Neural cell (in vitro differentiated cells): ENCODE measurements around the gene MSI2. TPM values are rescaled to one million over a fixed set of nuclear protein-coding genes. Genes with fewer than 3 reads are reported as not detected.

Source experiments
- H2AFZ ChIP-seq: fragments of 200-600, 300-800 bp; sonication (generic), shearing (Covaris generic); 2 replicates; pipeline ENCODE4 v1.6.0; 2014; ENCODE audit warnings: low read depth, mild to moderate bottlenecking, antibody characterized with exemption, low read length, moderate library complexity
- H3F3A ChIP-seq: fragments of 200-600 bp; shearing (Covaris generic); 2 replicates; pipeline ENCODE4 v1.6.1; 2016; ENCODE audit warnings: mild to moderate bottlenecking, moderate library complexity, mixed read lengths, antibody characterized with exemption, low read length; ENCODE audit not compliant: insufficient read depth, poor library complexity, severe bottlenecking
- H3K27ac ChIP-seq: fragments of 200-600, 300-800 bp; sonication (generic), shearing (Covaris generic); 2 replicates; pipeline ENCODE4 v1.5.1; 2014; ENCODE audit warnings: mild to moderate bottlenecking, low read length, moderate library complexity
- H3K27me3 ChIP-seq: fragments of 300-800, 200-600 bp; sonication (generic), shearing (Covaris generic); 2 replicates; pipeline ENCODE4 v1.6.0; 2014; ENCODE audit warnings: mild to moderate bottlenecking, low read depth, low read length, moderate library complexity; ENCODE audit not compliant: insufficient read depth
- H3K36me3 ChIP-seq: fragments of 300-800, 200-600 bp; sonication (generic), shearing (Covaris generic); 2 replicates; pipeline ENCODE4 v1.5.1; 2014; ENCODE audit warnings: mild to moderate bottlenecking, antibody characterized with exemption, low read length, moderate library complexity; ENCODE audit not compliant: insufficient read depth
- H3K4me2 ChIP-seq: fragments of 300-800, 200-600 bp; sonication (generic), shearing (Covaris generic); 2 replicates; pipeline ENCODE4 v1.6.0; 2014; ENCODE audit warnings: mild to moderate bottlenecking, low read length
- H3K4me3 ChIP-seq: fragments of 300-800, 200-600 bp; sonication (generic), shearing (Covaris generic); 2 replicates; pipeline ENCODE4 v1.5.1; 2014; ENCODE audit warnings: mild to moderate bottlenecking, low read length, moderate library complexity
- H3K79me2 ChIP-seq: fragments of 200-600 bp; shearing (Covaris generic); replicated peaks from 2 replicates; pipeline ENCODE4 v1.6.0; 2014; ENCODE audit warnings: mild to moderate bottlenecking, low read length, moderate library complexity; ENCODE audit not compliant: insufficient read depth
- H3K9ac ChIP-seq: fragments of 300-800, 200-600 bp; sonication (generic), shearing (Covaris generic); 2 replicates; pipeline ENCODE4 v1.6.1; 2016; ENCODE audit warnings: mild to moderate bottlenecking, low read length, mixed read lengths
- H3K9me2 ChIP-seq: fragments of 200-600 bp; shearing (Covaris generic); 2 replicates; pipeline ENCODE4 v1.6.1; 2016; ENCODE audit warnings: mild to moderate bottlenecking, low read length, mixed read lengths; ENCODE audit not compliant: insufficient read depth
- H3K9me3 ChIP-seq: fragments of 200-600, 300-800 bp; sonication (generic), shearing (Covaris generic); 2 replicates; pipeline ENCODE4 v1.6.1; 2016; ENCODE audit warnings: mild to moderate bottlenecking, mixed run types, low read length, moderate library complexity, mixed read lengths
- H4K20me1 ChIP-seq: fragments of 200-600 bp; shearing (Covaris generic); 2 replicates; pipeline ENCODE4 v1.6.1; 2016; ENCODE audit warnings: mild to moderate bottlenecking, mixed run types; ENCODE audit not compliant: insufficient read depth
- CTCF ChIP-seq: fragments of 450-650 bp; IDR thresholded peaks from 2 replicates; pipeline ENCODE4 v1.5.1; 2014; ENCODE audit warnings: antibody characterized with exemption, mild to moderate bottlenecking, moderate library complexity; ENCODE audit not compliant: poor library complexity, severe bottlenecking
- EP300 ChIP-seq: fragments of 450-650 bp; conservative IDR thresholded peaks from 2 replicates; pipeline ENCODE4 v1.6.1; 2014; ENCODE audit warnings: antibody characterized with exemption, mild to moderate bottlenecking, moderate library complexity; ENCODE audit not compliant: poor library complexity, severe bottlenecking
- EZH2 ChIP-seq: fragments of 200-600, 300-800 bp; shearing (Covaris generic), sonication (generic); IDR thresholded peaks from 2 replicates; pipeline ENCODE4 v1.6.1; 2014; ENCODE audit warnings: antibody characterized with exemption, low read length, borderline replicate concordance, mild to moderate bottlenecking; ENCODE audit not compliant: insufficient read depth, poor library complexity, severe bottlenecking
- MXI1 ChIP-seq: fragments of 450-650 bp; conservative IDR thresholded peaks from 2 replicates; pipeline ENCODE4 v1.6.1; 2014; ENCODE audit warnings: antibody characterized with exemption, mild to moderate bottlenecking; ENCODE audit not compliant: poor library complexity, severe bottlenecking
- POLR2AphosphoS5 ChIP-seq: IDR thresholded peaks from 2 replicates; pipeline ENCODE4 v1.6.1; 2012
- RAD21 ChIP-seq: fragments of 450-650 bp; conservative IDR thresholded peaks from 2 replicates; pipeline ENCODE4 v1.6.1; 2014; ENCODE audit warnings: antibody characterized with exemption, mild to moderate bottlenecking, moderate library complexity
- REST ChIP-seq: IDR thresholded peaks from 2 replicates; pipeline ENCODE4 v1.6.1; 2012; ENCODE audit warnings: borderline replicate concordance
- SMC3 ChIP-seq: fragments of 450-650 bp; conservative IDR thresholded peaks from 2 replicates; pipeline ENCODE4 v1.6.1; 2014; ENCODE audit warnings: antibody characterized with exemption, mild to moderate bottlenecking, moderate library complexity; ENCODE audit not compliant: poor library complexity
- TAF1 ChIP-seq: IDR thresholded peaks from 2 replicates; pipeline ENCODE4 v1.6.1; 2012; ENCODE audit warnings: low read depth
- polyA plus RNA-seq: library from polyadenylated mRNA; depleted of rRNA; stranded (reverse); fragments of >200 nt; gene quantifications from 2 replicates; pipeline ENCODE4 v1.2.3, GENCODE V29; 2014

Gene MSI2
- polyA plus RNA-seq, 1 donor from 2014 or later = 61.4 TPM

- Histone ChIP-seq H3F3A (no peaks in the 10 kb centered on the region), H3K9me3 (no peaks in the 10 kb centered on the region), H3K27ac (no peak overlapping the region)
Measured at GRCh38 chr17:57588086-57588485, 331.8 kb downstream of the MSI2 start.

More at GRCh38 chr17:57588086-57588485, 331.8 kb downstream of the MSI2 start:
- no peak overlapping the region for H3K9ac ChIP-seq
- TF ChIP-seq EP300 (no peak), RAD21 (no peak), POLR2AphosphoS5 (no peak), SMC3 (no peak), CTCF (no peak), TAF1 (no peak), EZH2 (no peak), MXI1 (no peak), REST (no peak)
- no peaks in the 10 kb centered on the region for H4K20me1 ChIP-seq
- H2AFZ ChIP-seq = no peak overlapping the region
- H3K27me3 ChIP-seq = no peaks in the 10 kb centered on the region
- H3K9me2 ChIP-seq = no peaks in the 10 kb centered on the region
- no peak overlapping the region for H3K4me3 ChIP-seq
- H3K79me2 ChIP-seq = peaks cover 14% of the 10 kb centered on the region
- H3K4me2 ChIP-seq = no peak overlapping the region
- H3K36me3 ChIP-seq = no peaks in the 10 kb centered on the region
